HG03060 (cell line): ENCODE data around the gene THOC5.

Source experiments
- ATAC-seq: cut with Tn5 transposase; IDR thresholded peaks from one replicate; pipeline ENCODE4 v1.9.1; 2021; ENCODE audit warnings: low read depth, moderate number of reproducible peaks; ENCODE audit not compliant: unreplicated experiment

Gene THOC5

DNA sequence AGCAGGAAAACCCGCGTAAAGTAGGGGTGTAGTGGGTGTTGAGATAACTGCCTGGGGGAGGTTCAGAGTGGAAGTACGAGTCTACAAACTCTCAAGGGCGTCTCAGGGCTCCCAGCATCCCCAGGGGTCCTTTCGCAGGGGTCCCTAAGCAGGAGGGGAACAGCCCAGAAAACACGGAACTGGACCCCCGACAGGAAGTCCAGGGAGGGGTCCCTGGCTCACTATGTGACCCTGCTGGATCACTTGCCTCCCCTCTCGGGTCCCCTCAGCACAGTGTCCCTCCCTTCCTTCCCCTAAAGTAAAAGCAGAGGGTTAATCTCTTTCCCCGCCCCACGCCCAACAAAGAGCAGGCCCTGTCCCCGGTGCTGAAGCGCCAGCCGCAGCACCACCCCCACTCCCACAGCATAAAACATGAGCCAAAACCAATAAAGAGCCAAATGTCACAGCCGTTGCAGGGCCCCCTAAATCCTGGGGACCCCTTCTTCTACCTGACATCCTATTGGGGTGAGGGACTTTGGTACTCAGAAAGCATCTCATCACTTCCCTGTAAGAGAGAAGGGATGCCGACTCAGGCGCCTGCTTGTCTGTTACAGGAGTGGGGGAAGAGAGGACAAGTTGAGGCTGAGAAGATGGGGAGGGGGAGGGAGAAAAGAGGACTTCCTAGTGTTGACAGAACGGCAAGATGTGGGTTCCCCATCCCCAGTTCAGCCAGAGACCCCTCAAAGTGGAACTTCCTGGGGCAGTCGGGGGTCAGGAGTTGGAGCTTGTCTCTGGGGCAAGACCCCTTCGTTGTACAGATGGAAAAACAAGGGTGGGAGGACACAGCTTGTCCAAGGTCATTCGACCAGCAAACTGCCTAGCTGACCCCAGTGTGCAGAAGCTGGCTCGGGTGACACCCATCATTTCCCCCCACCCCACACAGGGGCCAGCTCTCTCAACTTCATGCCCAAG, 75.0 kb downstream of the THOC5 start:
- ATAC-seq = no peak

DNA sequence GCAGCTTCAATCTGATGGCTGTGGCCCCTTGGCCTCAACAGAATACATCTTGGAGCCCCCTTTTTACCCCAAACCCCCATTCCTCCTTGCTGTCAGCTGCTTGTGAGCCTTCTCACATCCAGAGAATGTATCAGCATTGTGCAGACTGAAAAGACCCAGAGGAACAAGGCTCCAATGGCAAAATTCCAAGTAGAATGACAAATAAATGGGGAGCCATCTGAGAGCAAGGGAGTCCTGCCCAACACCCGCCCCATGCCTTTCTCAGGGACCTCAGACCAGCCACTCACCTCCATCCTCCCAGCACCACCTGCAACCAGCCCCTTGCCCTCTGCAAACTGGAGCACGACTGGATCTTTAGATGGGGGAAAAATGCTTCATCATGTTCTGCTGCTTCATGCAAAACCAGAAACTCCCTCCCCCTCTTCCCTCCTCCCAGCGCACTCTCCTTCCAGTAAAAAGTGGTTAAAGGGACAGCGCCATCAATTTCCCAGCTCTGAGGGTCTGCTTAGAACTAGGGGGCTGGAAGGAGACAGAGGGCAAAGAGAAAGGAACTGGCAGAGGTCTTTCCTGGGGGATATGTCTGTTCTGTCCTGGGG, 75.7 kb downstream of the THOC5 start:
- ATAC-seq = no peak

DNA sequence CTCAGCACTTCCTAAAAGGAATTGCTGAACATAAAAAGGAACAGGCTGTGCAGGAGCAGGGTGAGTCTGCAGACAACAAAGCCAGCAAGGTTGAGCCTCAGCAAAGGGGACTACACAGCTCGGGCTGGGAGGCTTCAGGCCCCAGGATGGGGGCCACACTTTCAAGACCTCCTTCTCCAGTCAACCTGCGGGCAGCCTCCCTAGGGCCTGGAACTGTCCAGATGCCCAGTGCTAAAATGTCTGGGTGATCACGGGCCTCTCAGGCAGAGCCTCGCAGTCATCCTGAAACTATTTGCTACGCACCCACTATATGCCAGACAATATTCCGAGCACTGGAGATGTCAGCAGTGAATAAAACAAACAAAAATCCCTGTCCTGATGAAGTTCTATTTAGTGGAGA, 77.4 kb downstream of the THOC5 start:
- no peak for ATAC-seq

DNA sequence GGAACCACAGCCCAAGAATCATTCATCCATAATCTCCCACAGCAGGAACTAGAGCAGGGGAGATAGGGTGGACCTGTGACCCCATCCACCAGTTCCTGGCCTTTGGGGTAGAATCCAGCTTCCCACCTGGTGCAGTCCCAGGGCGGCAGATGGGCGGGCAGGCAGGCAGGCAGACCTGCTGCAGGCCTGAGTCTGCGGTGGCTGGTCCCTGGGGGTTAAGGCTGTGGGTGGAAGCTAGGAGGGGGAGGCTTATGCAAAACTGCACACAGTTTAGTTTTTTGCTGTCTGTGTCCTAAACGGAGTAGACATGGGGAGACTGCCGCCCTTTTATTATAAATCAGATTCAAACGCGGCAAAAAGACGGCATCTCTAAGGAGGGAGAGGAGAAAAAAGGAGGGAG, 78.0 kb downstream of the THOC5 start:
- ATAC-seq = no peak

DNA sequence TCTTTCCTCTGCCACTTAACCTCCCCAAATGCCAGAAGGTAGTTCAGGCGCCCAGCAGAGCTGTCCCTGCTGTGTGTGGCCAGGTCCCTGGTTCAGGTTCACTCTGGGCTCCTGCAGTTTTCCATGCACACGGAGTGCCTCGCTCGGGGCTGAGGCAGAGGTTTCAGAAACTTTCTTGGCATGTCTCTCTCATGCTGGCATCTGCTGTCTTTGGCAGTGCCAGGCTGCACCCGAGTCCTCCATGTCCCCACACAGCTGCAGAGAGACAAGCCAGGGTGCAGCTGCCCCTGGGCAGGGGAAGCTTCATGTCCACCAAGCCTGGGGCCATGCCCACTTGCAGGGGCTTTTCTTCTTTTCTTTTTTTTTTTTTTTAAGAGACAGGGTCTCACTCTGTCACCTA, 80.6 kb downstream of the THOC5 start:
- ATAC-seq = no peak

DNA sequence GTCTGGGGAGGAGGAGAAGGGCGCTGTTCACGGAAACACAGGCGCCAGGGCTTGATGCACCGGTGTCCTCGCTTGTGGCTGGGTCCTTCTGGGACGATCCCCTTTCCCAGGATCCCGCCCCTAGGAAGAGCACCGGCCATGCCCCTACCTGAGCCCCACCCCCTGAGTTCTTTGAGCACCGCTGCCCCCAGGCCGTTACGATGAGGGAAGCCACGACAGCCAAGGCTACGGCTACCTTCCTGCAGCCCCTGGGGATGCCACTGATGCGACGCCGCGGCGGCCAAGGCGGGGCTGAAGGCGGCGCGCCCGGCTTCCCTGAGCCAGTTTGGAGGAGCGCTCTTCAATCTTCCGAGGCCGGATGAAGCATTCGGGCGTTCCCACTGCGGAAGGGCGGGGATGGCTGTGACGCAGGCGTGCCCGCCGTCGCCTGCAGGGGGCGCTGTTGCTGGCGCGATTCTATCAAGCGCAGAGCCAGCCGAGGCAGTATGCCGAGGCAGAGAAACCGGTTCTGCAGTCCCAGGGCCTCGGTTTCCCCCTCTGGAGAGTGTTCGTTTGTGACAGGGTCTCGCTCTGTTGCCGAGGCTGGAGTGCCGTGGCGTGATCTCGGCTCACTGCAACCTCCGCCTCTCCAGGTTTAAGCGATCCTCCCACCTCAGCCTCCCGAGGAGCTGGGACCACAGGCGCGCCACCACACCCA, 83.2 kb downstream of the THOC5 start:
- ATAC-seq = no peak

DNA sequence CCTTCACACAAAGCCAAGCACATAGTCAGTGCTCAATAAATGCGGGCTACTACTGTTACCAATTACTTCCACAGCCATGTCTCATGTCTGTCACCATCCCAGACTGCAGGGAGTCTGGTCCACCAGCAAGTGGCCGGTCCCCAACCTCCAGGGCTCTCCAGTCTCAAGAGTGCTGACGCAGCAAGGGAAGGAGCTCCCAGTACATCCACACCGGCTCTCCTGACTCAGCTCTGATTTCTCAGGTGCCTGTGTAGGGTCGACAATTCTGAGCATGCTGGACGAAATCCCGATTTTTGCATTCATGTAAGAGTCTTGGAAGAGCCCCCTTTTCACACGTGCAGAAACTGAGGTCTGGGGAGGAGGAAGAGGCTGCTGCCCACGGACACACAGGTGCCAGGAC, 83.8 kb downstream of the THOC5 start:
- no peak for ATAC-seq

DNA sequence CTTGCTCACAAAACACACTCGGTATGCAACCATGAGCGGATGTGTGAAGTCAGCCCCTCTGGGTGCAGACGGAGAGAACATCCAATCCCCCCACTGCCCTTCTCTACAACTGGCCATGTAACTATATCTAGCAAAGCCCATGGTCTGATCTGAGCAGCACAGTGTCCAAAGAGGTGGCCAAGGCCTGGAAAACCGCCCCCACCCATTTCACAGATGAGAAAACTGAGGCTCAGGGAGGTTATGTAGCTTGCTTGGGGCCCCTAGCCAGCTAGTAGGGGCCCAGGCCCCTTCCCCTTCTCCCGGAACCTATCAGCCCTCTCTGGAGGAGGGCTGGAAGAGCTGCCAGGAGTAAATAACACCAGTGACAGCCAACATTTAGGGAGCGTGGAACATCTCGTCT, 89.0 kb downstream of the THOC5 start:
- ATAC-seq = no peak

DNA sequence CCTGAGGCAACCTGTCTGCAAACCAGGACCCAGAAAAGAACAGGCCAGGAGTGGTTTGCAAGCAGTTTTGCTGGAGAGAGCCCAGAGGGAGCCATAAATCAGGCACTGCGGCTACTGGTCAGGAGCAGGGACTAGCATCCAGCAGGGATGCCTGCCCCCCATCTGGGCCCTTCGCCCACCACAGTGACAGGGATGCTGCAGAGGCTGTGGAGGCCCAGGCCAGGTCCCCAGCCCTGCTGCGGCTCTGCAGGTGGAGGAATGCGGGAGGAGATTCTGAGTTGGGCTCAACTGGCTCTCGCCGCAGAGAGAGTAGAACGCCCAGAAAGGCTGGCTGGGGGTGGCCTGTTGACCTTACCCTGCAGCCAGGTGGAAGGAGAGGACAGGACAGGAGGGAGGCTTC, 89.9 kb downstream of the THOC5 start:
- ATAC-seq = no peak

DNA sequence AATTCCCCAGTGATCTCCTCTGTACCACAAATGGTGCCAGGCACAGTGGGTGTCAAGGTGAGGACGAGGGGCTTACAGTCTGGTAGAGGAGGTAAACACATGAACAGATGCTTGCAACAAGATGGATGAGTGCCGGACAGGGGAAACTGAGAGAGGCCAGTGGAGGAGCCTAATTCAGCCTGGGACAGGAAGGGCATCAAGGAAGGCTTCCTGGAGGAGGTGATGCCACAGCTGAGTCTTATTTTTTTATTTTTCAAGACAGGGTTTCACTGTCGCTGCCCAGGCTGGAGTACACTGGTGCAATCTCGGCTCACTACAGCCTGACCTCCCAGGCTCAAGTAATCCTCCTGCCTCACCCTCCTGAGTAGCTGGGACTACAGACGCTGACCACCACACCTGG, 92.3 kb downstream of the THOC5 start:
- ATAC-seq = no peak

DNA sequence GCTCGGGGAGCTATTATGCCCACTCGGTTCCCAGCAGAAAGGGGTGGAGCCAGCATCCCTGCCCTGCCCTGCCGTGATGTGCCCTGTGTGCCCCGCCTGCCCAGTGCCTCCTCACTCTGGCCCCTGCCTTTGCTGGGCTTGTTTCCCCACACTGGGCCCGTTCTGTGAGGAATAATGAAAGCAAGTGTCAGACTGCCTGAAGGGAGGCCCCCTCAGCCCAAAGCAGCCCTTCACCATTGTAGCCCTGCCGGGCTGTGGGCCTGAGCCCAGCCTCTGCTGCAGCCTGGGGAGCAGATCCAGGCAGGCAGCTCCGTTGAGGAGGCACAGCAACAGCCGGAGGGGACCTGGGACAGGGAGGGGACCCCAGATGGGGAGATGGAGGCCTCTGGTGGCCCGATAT, 93.8 kb downstream of the THOC5 start:
- ATAC-seq = no peak

DNA sequence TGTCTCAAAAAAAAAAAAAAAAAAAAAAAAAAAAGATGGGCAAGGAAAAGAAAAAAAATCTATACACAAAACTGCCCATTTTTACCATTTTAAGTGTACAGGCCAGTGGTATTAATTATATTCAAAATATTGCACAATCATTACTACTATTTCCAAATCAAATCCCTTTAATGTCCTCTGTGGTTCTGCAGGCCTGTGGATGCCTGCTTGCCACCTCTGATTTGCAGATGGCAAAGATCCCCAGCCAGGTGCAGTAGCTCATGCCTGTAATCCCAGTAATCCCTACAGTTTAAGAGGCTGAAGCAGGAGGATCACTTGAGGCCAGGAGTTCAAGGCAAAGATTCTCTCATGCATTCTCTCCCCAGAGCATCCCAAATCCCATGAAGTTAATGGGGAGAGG, 95.0 kb downstream of the THOC5 start:
- no peak for ATAC-seq

DNA sequence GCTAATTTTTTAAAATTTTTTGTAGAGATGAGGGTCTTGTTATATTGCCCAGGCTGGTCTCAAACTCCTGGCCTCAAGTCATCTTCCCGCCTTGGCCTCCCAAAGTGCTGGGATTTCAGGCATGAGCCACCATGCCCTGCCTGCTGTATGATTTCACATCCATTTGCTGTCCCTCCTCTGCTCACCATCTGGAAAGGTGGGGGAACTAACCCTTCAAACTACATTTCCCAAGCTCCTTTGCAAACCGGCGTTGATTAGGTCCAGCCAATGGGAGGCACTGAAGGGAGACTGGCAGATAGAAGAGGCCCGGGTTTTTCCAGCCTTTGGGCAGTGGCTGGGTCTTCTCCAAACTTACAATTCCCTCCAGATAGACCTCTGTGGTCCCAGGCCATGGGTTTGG, 95.8 kb downstream of the THOC5 start:
- no peak for ATAC-seq

DNA sequence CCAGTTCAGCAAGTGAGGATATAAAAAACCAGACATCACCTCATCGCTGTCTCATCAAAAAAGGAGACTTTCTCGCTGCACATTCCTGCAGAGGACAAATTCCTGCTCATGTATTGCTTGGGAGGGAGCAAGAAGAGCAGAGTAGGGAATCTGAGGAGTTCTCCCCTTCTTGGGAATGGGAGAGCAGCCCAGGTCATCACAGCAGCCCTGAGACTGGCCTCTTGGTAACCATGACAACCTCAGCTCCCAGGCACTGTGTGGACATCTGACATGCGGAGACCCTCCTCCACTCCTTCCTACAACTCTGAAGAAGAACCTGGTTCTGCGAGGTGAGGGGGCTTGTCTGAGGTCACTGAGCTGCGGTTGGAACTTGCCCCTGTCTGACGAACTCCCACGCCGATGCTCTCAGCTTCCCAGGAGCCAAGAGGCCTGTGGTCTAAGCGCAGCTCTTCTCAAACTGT, 97.3 kb downstream of the THOC5 start:
- ATAC-seq = no peak
